PC-9 (cell line): ENCODE results near the gene CALN1.

Experiments
- CTCF ChIP-seq: fragments of 200-600 bp; sonication (generic); conservative IDR thresholded peaks from 2 replicates; pipeline ENCODE4 v1.6.1; 2017; ENCODE audit warnings: mixed run types, antibody characterized with exemption, mild to moderate bottlenecking, moderate library complexity
- EZH2 ChIP-seq: fragments of 200-600 bp; sonication (generic); IDR thresholded peaks from 2 replicates; pipeline ENCODE4 v1.8.0; 2017; ENCODE audit warnings: antibody characterized with exemption, low read depth

GRCh38 chr7:72345208-72345727 lies 66.9 kb downstream of the CALN1 start:
- TF ChIP-seq EZH2 (no peak), CTCF (no peak)
